H1 (cell line): ENCODE measurements around the gene ADH4. TPM values are rescaled to one million over a fixed set of nuclear protein-coding genes. Genes with fewer than 3 reads are reported as not detected.

Source experiments
- CTCF ChIA-PET: fragments of 300-600 bp; sonication (Branson Sonifier 250); formaldehyde crosslinking; loops from one replicate; lab custom pipeline; 2021; ENCODE audit not compliant: partially characterized antibody; lab: Charles Lee
- POLR2A ChIA-PET: fragments of 300-600 bp; sonication (Branson Sonifier 250); formaldehyde crosslinking; loops from one replicate; lab custom pipeline; 2021; ENCODE audit warnings: inconsistent platforms; ENCODE audit not compliant: partially characterized antibody; lab: Charles Lee
- DNase-seq, 2 experiments: peaks; one replicate each; pipeline versions ENCODE4 v3.0.0 to v3.0.0-alpha.2; 2010 to 2022; ENCODE audit warnings: low spot score in 2 of 2, low read depth in 1 of 2, mixed read lengths in 1 of 2
- FAIRE-seq: peaks from 2 replicates; lab custom pipeline; 2011; peaks lifted over from hg19 to GRCh38; lab: Jason Lieb, UNC
- H2AFZ ChIP-seq: 2 replicates; pipeline ENCODE4 v1.8.1; 2012; ENCODE audit warnings: low read length, inconsistent platforms
- H2AK5ac ChIP-seq: 2 replicates; pipeline ENCODE4 v1.6.1; 2013; ENCODE audit warnings: low read depth, low read length
- H2BK120ac ChIP-seq: replicated peaks from 2 replicates; pipeline ENCODE3; 2013; ENCODE audit warnings: low read depth, low read length, inconsistent platforms
- H2BK12ac ChIP-seq: 2 replicates; pipeline ENCODE4 v1.6.1; 2013; ENCODE audit warnings: low read depth, low read length
- H2BK15ac ChIP-seq: 2 replicates; pipeline ENCODE4 v1.6.1; 2013; ENCODE audit warnings: low read length
- H2BK20ac ChIP-seq: 2 replicates; pipeline ENCODE4 v1.6.1; 2013; ENCODE audit warnings: low read length
- H2BK5ac ChIP-seq: 2 replicates; pipeline ENCODE4 v1.6.1; 2013; ENCODE audit warnings: low read depth, low read length
- H3K14ac ChIP-seq: 2 replicates; pipeline ENCODE4 v1.6.1; 2013; ENCODE audit warnings: inconsistent platforms; ENCODE audit not compliant: insufficient read length
- H3K18ac ChIP-seq: 2 replicates; pipeline ENCODE4 v1.6.1; 2013; ENCODE audit warnings: low read length; ENCODE audit errors: extremely low read depth
- H3K23ac ChIP-seq: 2 replicates; pipeline ENCODE4 v1.6.1; 2013; ENCODE audit warnings: inconsistent platforms; ENCODE audit not compliant: insufficient read length
- H3K23me2 ChIP-seq: 2 replicates; pipeline ENCODE4 v1.6.1; 2013; ENCODE audit warnings: low read depth, low read length
- H3K27ac ChIP-seq: 2 replicates; pipeline ENCODE4 v1.6.1; 2011; ENCODE audit warnings: low read depth, low read length, inconsistent platforms
- H3K27me3 ChIP-seq, 4 experiments: replicated peaks in 1 of 4; 1 replicate in 1 of 4; 2 replicates in 3 of 4; pipeline versions ENCODE4 v1.6.1 to v1.8.1; 2011 to 2013; ENCODE audit warnings: low read length in 3 of 4, mild to moderate bottlenecking in 3 of 4, inconsistent platforms in 2 of 4, mixed read lengths in 2 of 4, moderate library complexity in 1 of 4; ENCODE audit not compliant: control insufficient read depth in 3 of 4, insufficient read depth in 3 of 4; ENCODE audit errors: extremely low read depth in 1 of 4
- H3K36me3 ChIP-seq, 4 experiments: 2 replicates each; pipeline versions ENCODE4 v1.6.1 to v1.8.1; 2011 to 2013; ENCODE audit warnings: mild to moderate bottlenecking in 4 of 4, low read length in 3 of 4, moderate library complexity in 2 of 4, control low read depth in 1 of 4, inconsistent platforms in 1 of 4; ENCODE audit not compliant: insufficient read depth in 4 of 4, control insufficient read depth in 2 of 4
- H3K4ac ChIP-seq: replicated peaks from 2 replicates; pipeline ENCODE3; 2013; ENCODE audit warnings: low read length, low read depth, mixed read lengths, inconsistent platforms; ENCODE audit not compliant: insufficient read length
- H3K4me1 ChIP-seq, 4 experiments: replicated peaks in 1 of 4; 1 replicate in 1 of 4; 2 replicates in 3 of 4; pipeline versions ENCODE4 v1.6.1 to v1.8.1; 2011 to 2013; ENCODE audit warnings: low read length in 3 of 4, inconsistent platforms in 2 of 4, mixed read lengths in 1 of 4; ENCODE audit not compliant: insufficient read depth in 4 of 4, control insufficient read depth in 3 of 4
- H3K4me2 ChIP-seq, 2 experiments: 2 replicates each; pipeline versions ENCODE4 v1.6.1 to v1.8.1; 2011 to 2013; ENCODE audit warnings: low read depth in 2 of 2, low read length in 2 of 2, control low read depth in 1 of 2, inconsistent platforms in 1 of 2, mild to moderate bottlenecking in 1 of 2; ENCODE audit not compliant: insufficient read depth in 1 of 2
- H3K4me3 ChIP-seq, 4 experiments: fragments of 200-600, 300-600 bp in 1 of 4; sonication (generic), shearing (Covaris generic), sonication (Bioruptor Twin) in 1 of 4; 2 replicates each; pipeline versions ENCODE4 v1.5.1 to v1.8.1; 2011 to 2016; ENCODE audit warnings: low read length in 4 of 4, low read depth in 3 of 4, control low read depth in 2 of 4, inconsistent platforms in 2 of 4, mild to moderate bottlenecking in 2 of 4, mixed read lengths in 1 of 4, moderate library complexity in 1 of 4; ENCODE audit not compliant: insufficient read depth in 2 of 4; ENCODE audit errors: extremely low read depth in 1 of 4
- H3K56ac ChIP-seq: replicated peaks from 2 replicates; pipeline ENCODE3; 2013; ENCODE audit warnings: low read depth, mild to moderate bottlenecking, mixed read lengths, low read length, inconsistent platforms; ENCODE audit not compliant: insufficient read length
- H3K79me1 ChIP-seq: 2 replicates; pipeline ENCODE4 v1.6.1; 2013; ENCODE audit warnings: low read depth, low read length, control low read depth
- H3K79me2 ChIP-seq, 2 experiments: 2 replicates each; pipeline versions ENCODE4 v1.6.1 to v1.8.1; 2012 to 2013; ENCODE audit warnings: low read length in 2 of 2, mild to moderate bottlenecking in 2 of 2, inconsistent platforms in 1 of 2; ENCODE audit not compliant: insufficient read depth in 2 of 2, control insufficient read depth in 1 of 2
- H3K9ac ChIP-seq, 4 experiments: replicated peaks in 1 of 4; 1 replicate in 1 of 4; 2 replicates in 3 of 4; pipeline versions ENCODE4 v1.6.1 to v1.8.1; 2011 to 2013; ENCODE audit warnings: low read depth in 3 of 4, low read length in 3 of 4, control low read depth in 2 of 4, mild to moderate bottlenecking in 2 of 4, moderate library complexity in 2 of 4, inconsistent platforms in 1 of 4; ENCODE audit errors: extremely low read depth in 1 of 4
- H3K9me3 ChIP-seq, 2 experiments: 2 replicates each; pipeline versions ENCODE4 v1.6.1 to v1.8.1; 2012 to 2013; ENCODE audit warnings: mild to moderate bottlenecking in 2 of 2, moderate library complexity in 2 of 2, control low read depth in 1 of 2, inconsistent platforms in 1 of 2, low read depth in 1 of 2, low read length in 1 of 2, mixed read lengths in 1 of 2; ENCODE audit not compliant: insufficient read depth in 2 of 2
- H4K20me1 ChIP-seq, 2 experiments: replicated peaks in 1 of 2; 2 replicates each; pipeline versions ENCODE3 to v1.8.1; 2011 to 2013; ENCODE audit warnings: inconsistent platforms in 2 of 2, low read length in 2 of 2, mild to moderate bottlenecking in 1 of 2; ENCODE audit not compliant: insufficient read depth in 2 of 2, control insufficient read depth in 1 of 2
- H4K5ac ChIP-seq: 2 replicates; pipeline ENCODE4 v1.6.1; 2013; ENCODE audit warnings: low read length, low read depth, mixed read lengths, inconsistent platforms; ENCODE audit not compliant: insufficient read length
- H4K8ac ChIP-seq: 2 replicates; pipeline ENCODE4 v1.8.0; 2013; ENCODE audit warnings: mild to moderate bottlenecking, moderate library complexity, low read length, inconsistent platforms; ENCODE audit not compliant: insufficient read depth; ENCODE audit errors: extremely low read depth
- H4K91ac ChIP-seq: replicated peaks from 2 replicates; pipeline ENCODE3; 2013; ENCODE audit warnings: low read length, mixed read lengths, inconsistent platforms; ENCODE audit not compliant: insufficient read length
- BCL11A ChIP-seq, 2 experiments: IDR thresholded peaks; one replicate each; pipeline ENCODE4 v1.6.1; 2011; ENCODE audit warnings: low read depth in 2 of 2, low read length in 2 of 2, mild to moderate bottlenecking in 2 of 2
- JUN ChIP-seq: IDR thresholded peaks from 2 replicates; pipeline ENCODE4 v1.6.1; 2011; ENCODE audit warnings: low read depth, mild to moderate bottlenecking, improper control_type of control experiment, low read length
- NANOG ChIP-seq: IDR thresholded peaks from 2 replicates; pipeline ENCODE4 v1.6.1; 2011; ENCODE audit warnings: low read length, low read depth, mild to moderate bottlenecking, inconsistent platforms; ENCODE audit not compliant: insufficient read depth, poor library complexity, severe bottlenecking
- RXRA ChIP-seq: IDR thresholded peaks from 2 replicates; pipeline ENCODE4 v1.6.1; 2011; ENCODE audit warnings: low read depth, mild to moderate bottlenecking, low read length, moderate library complexity; ENCODE audit not compliant: insufficient read depth
- SRF ChIP-seq: IDR thresholded peaks from 2 replicates; pipeline ENCODE4 v1.6.1; 2011; ENCODE audit warnings: mild to moderate bottlenecking, low read depth, low read length, moderate library complexity
- WGBS, 2 experiments: shearing (Covaris generic) in 1 of 2; methylation state at CpG; one replicate each; pipeline versions ENCODE4 v1.1.6 to v1.1.7; 2013 to 2015; ENCODE audit warnings: low lambda C conversion rate in 2 of 2, mixed read lengths in 2 of 2, inconsistent platforms in 1 of 2, low coverage in 1 of 2, missing lambda C conversion rate in 1 of 2; ENCODE audit not compliant: insufficient replicate concordance in 2 of 2, insufficient coverage in 1 of 2, insufficient read length in 1 of 2; ENCODE audit errors: extremely low coverage in 1 of 2, missing lambda C conversion rate in 1 of 2; 5-methylcytosine and 5-hydroxymethylcytosine counted together
- polyA plus RNA-seq, 7 experiments: library from polyadenylated mRNA; depleted of rRNA in 3 of 7; stranded (reverse) in 5 of 7; unstranded in 2 of 7; fragments of >200 nt in 5 of 7; fragments of 200-250 nt in 2 of 7; gene quantifications; 1 replicate in 5 of 7; 2 replicates in 1 of 7; 4 replicates in 1 of 7; pipeline versions ENCODE4 v1.2.1 to v1.2.3, GENCODE V29; 2011 to 2013; ENCODE audit warnings: missing spikeins in 2 of 7, mixed read lengths in 2 of 7
- total RNA-seq: library from RNA; stranded (reverse); fragmentation: NEBNext Ultra II Directional; extraction: Animal tissue kit (Norgen Biotek cat#: 25700); gene quantifications from 2 replicates; pipeline ENCODE4 v1.2.1, GENCODE V29; 2021
- TF ChIP-seq, protein P1 (sequence below): IDR thresholded peaks from 2 replicates; pipeline ENCODE4 v1.6.1; 2012; ENCODE audit warnings: inconsistent platforms

Gene ADH4
- total and polyA plus RNA-seq, 2 of the 8 experiments (the other 6 are each of a cell fraction or from before 2014, with no cell fraction given), result not detected

DNA sequence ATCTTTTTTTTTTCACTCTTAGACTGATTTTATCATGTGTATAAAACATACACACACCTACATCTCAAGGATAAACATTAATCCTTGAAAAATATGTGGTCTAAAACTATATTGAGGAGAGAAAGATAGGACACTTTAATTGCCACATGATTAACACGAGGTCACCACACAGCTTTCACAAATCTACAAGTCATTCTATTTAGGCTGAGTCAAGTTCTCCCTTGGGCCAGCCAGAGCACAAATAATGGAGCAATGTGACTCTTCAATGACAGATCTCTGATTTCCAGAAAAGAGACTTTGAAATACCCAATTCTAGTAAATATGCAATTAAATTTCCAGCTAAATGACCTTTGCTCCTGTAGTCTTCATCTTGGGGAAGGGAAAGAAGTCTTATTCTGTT lies 12.9 kb upstream of the ADH4 start:
- H2BK20ac ChIP-seq, result no peak overlapping the region
- H4K91ac ChIP-seq, result no peak overlapping the region
- H3K14ac ChIP-seq, result no peak overlapping the region
- CTCF ChIA-PET, result interaction anchor here (1.1 kb wide), 1 partner anchor 13 kb away, joined by 3 read pairs; the partner anchor contains the start of gene ADH4
- H3K79me1 ChIP-seq, result no peaks in the 10 kb centered on the region
- H2BK12ac ChIP-seq, result no peak overlapping the region
- no peak overlapping the region for H3K4ac ChIP-seq
- POLR2A ChIA-PET, result no interaction called here
- H3K23me2 ChIP-seq, result no peaks in the 10 kb centered on the region
- TF ChIP-seq, protein P1, sequence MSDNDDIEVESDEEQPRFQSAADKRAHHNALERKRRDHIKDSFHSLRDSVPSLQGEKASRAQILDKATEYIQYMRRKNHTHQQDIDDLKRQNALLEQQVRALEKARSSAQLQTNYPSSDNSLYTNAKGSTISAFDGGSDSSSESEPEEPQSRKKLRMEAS, result no peak
- TF ChIP-seq NANOG (no peak), SRF (no peak), BCL11A (IDR thresholded peaks at IDR 0.05; ENCODE audit: low read depth in 2 of 2, low read length in 2 of 2) (no peak), RXRA (no peak), JUN (no peak)
- no peak overlapping the region for H3K56ac ChIP-seq
- FAIRE-seq, result no peak
- 81% methylated on average over 1 of the region's 1 CpG; no CpG with 5 or more reads in 1 of the 2 experiments for WGBS, 2 experiments
- peaks cover 0 to 8% of the 10 kb centered on the region in 2 experiments; a peak in 1 of 4 replicates for H3K9me3 ChIP-seq
- H3K79me2 ChIP-seq, result no peaks in the 10 kb centered on the region
- DNase-seq, result no peak
- H2BK5ac ChIP-seq, result no peak overlapping the region
- no peak overlapping the region for H4K8ac ChIP-seq
- H2AFZ ChIP-seq, result no peak overlapping the region
- no peak overlapping the region for H3K4me2 ChIP-seq
- H3K27me3 ChIP-seq, result no peaks in the 10 kb centered on the region
- H2BK15ac ChIP-seq, result no peak overlapping the region
- H3K36me3 ChIP-seq, result peaks cover 0 to 5% (median 0%) of the 10 kb centered on the region in 4 experiments; a peak in 2 of 8 replicates
- H3K27ac ChIP-seq, result no peak overlapping the region
- no peak overlapping the region for H2AK5ac ChIP-seq
- no peaks in the 10 kb centered on the region for H3K4me1 ChIP-seq
- no peak overlapping the region for H2BK120ac ChIP-seq
- no peak overlapping the region for H3K4me3 ChIP-seq
- no peaks in the 10 kb centered on the region for H4K20me1 ChIP-seq
- H4K5ac ChIP-seq, result no peak overlapping the region
- no peak overlapping the region for H3K9ac ChIP-seq
- H3K23ac ChIP-seq, result no peak overlapping the region
- H3K18ac ChIP-seq, result no peak overlapping the region
